Lower leg skin (tissue), 3 donors: ENCODE measurements around the gene ASH1L.

Experiments
- CTCF ChIP-seq, 3 donors: fragments of 450-650 bp; IDR thresholded peaks; one replicate each; pipeline ENCODE4 v1.5.1; 2016; ENCODE audit warnings: antibody characterized with exemption in 3 of 3, mild to moderate bottlenecking in 3 of 3, moderate library complexity in 2 of 3
- POLR2A ChIP-seq, 2 donors: fragments of 450-650 bp; IDR thresholded peaks; one replicate each; pipeline ENCODE4 v1.6.1; 2016 to 2017; ENCODE audit warnings: antibody characterized with exemption in 2 of 2, mild to moderate bottlenecking in 1 of 2, moderate library complexity in 1 of 2

- TF ChIP-seq CTCF (IDR thresholded peaks at IDR 0.05) (no peak), POLR2A (IDR thresholded peaks at IDR 0.05) (no peak)
These were observed 241.7 kb downstream of the ASH1L start, which contains the start of gene RUSC1 for GRCh38 chr1:155320661-155321617.
